ENCODE data around the gene CALHM2.
A peak's percentile ranks its signal among the peaks of the same experiment; 100 is the strongest.

CALHM2 gene

DNA sequence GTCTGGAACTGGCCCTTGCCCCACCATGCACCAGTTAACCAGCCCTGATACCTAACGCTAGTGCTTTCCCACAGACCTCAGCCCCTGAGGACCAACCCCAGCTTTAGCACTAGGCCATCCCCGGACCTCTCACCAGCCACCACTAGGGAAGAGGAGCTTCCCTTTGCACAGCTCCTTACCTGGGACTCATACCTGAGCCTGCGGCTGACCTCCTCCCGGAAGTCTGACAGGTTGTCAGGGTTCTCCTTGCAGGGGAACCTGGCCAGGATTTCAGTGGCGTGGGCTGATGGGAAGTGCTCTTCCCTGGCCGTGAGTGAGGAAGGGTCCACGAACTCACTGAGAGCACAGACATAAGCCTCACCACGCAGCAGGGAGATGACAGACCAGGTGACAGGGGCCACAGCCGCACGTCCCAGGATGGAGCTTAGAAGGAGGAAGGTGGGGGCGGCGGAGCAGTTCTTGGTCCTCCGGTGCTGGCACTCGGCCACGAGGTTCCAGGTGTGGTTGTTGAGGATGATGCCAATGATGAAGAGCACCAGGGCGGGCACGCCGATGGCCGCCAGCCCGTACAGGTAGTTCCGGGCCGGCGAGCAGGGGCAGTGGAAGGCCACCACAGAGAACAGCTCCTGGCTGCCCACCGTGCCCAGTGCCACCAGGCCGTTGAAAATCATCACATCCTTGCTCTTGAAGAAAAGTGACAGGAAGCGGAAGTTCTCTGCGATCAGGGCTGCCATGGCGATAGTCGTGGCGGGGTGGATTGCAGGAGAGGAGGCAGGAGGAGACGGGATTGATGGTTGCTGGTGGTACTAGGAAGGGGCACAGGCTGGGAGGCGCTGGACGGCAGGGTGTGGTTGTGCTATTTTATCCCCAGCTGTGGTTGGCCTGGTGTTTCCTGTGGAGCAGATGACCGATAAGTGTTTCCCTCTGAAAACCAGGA, 2.7 kb downstream of the CALHM2 start:
- peak overlapping the region in 1 of 2 donors; percentile 86 for H3K4me3 ChIP-seq (ENCODE audit: low read length in 2 of 2)
- H3K36me3 ChIP-seq (ENCODE audit: control insufficient read depth in 2 of 2, insufficient read depth in 2 of 2, low read length in 2 of 2): peaks cover 12 to 33% of the 10 kb centered on the region in 2 donors
- no peak overlapping the region for H3K9ac ChIP-seq (ENCODE audit: low read length in 2 of 2)
- H3K4me1 ChIP-seq (ENCODE audit: control insufficient read depth, insufficient read depth, low read length): peaks cover 63% of the 10 kb centered on the region
- H3K9me3 ChIP-seq (ENCODE audit: control insufficient read depth in 2 of 2, low read length in 2 of 2): no peaks in the 10 kb centered on the region
- peak overlapping the region; percentile 18 for H3K27ac ChIP-seq (ENCODE audit: low read length)
- no peaks in the 10 kb centered on the region for H3K27me3 ChIP-seq (ENCODE audit: control insufficient read depth in 1 of 2, insufficient read depth in 2 of 2, low read length in 2 of 2)

DNA sequence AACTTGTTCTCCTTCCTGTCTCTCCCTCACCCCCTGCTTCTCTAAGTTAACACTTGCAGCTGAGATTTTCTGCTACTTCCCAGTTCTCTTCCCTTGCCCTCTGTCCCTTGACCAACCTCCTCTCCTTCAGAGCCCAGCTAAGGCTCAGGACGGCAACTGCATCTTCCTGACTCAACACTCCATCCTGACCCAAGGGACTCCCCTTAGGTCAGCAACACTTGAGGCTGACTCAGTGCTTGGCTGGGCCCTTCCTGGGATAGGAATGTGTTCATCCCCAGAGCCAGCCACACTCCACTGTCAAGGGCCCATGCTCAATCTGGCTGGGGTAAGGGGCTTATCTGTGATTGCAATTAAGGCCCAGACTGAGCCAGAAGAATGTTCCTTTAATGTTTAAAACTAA, 3.4 kb downstream of the CALHM2 start:
- Histone ChIP-seq H3K27me3 (ENCODE audit: control insufficient read depth in 1 of 2, insufficient read depth in 2 of 2, low read length in 2 of 2) (no peaks in the 10 kb centered on the region), H3K4me3 (ENCODE audit: low read length in 2 of 2) (peak overlapping the region in 1 of 2 donors; percentile 86), H3K4me1 (ENCODE audit: control insufficient read depth, insufficient read depth, low read length) (peaks cover 67% of the 10 kb centered on the region), H3K9me3 (ENCODE audit: control insufficient read depth in 2 of 2, low read length in 2 of 2) (no peaks in the 10 kb centered on the region), H3K9ac (ENCODE audit: low read length in 2 of 2) (no peak overlapping the region), H3K27ac (ENCODE audit: low read length) (peak overlapping the region; percentile 18), H3K36me3 (ENCODE audit: control insufficient read depth in 2 of 2, insufficient read depth in 2 of 2, low read length in 2 of 2) (peaks cover 18 to 40% of the 10 kb centered on the region in 2 donors)

DNA sequence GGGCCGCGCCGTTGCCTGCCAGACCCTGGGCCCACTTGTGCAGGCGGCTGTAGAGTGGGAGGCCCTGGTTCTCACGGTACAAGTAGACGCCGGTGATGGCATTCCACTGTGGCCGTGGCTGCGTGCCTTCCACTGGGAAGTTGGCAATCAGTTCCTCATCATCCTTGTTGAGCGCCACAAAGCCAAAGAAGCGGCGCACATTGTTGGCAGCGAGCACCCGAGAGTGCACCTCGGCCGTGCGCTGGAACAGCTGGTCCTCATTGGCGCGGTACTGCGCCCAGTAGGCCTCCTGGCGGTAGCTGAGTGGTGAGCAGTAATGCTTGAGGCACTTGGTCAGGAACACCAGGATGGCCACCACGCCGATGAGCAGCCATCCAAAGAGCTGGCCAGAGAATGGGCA, 5.0 kb downstream of the CALHM2 start:
- H3K9me3 ChIP-seq (ENCODE audit: control insufficient read depth in 2 of 2, low read length in 2 of 2): no peaks in the 10 kb centered on the region
- H3K4me3 ChIP-seq (ENCODE audit: low read length in 2 of 2): no peak overlapping the region
- no peak overlapping the region for H3K9ac ChIP-seq (ENCODE audit: low read length in 2 of 2)
- peaks cover 33 to 49% of the 10 kb centered on the region in 2 donors for H3K36me3 ChIP-seq (ENCODE audit: control insufficient read depth in 2 of 2, insufficient read depth in 2 of 2, low read length in 2 of 2)
- H3K27me3 ChIP-seq (ENCODE audit: control insufficient read depth in 1 of 2, insufficient read depth in 2 of 2, low read length in 2 of 2): no peaks in the 10 kb centered on the region
- no peak overlapping the region for H3K27ac ChIP-seq (ENCODE audit: low read length)
- peaks cover 59% of the 10 kb centered on the region for H3K4me1 ChIP-seq (ENCODE audit: control insufficient read depth, insufficient read depth, low read length)

DNA sequence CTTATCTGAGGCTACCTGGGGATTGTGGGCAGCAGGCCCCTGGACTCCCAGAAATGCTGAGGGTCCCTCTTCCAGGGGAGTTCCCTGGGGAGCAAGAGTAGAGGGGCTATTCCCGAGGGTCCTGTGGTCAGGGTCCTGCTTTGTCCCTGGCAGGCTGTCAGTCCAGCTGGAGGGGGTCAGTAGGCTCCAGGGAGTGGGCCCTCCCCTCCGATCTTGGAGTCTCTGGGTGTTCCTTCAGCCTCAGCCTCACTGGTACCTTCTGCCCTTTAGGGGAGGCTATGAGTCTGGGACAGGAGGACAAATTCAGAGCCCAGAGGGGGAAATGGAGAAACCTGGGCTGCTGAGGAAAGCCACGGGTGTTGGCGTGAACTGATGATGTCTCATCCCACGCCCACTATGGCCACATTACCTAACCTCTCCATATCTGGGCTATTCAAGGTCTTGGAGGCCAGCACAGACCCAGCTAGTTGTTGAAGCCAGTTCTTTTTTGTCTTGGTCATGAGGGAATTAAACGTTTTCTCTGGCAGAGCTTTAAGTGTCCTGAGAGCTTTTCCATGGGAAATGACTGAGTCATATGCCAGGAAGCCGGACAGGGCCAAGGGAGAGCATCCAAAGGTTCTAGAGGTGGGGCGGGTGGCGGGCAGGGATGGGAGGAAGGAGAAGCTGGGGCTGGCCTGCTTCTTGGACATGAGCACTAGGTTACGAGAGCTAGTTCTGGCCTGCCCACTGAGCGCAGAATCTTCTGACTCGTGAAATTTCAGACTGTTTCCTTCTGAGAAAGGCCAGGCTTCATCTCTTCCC, 6.2 kb downstream of the CALHM2 start:
- Histone ChIP-seq H3K27me3 (ENCODE audit: control insufficient read depth in 1 of 2, insufficient read depth in 2 of 2, low read length in 2 of 2) (no peaks in the 10 kb centered on the region), H3K9ac (ENCODE audit: low read length in 2 of 2) (no peak overlapping the region), H3K36me3 (ENCODE audit: control insufficient read depth in 2 of 2, insufficient read depth in 2 of 2, low read length in 2 of 2) (peaks cover 33 to 55% of the 10 kb centered on the region in 2 donors), H3K4me3 (ENCODE audit: low read length in 2 of 2) (no peak overlapping the region), H3K9me3 (ENCODE audit: control insufficient read depth in 2 of 2, low read length in 2 of 2) (no peaks in the 10 kb centered on the region), H3K27ac (ENCODE audit: low read length) (peak overlapping the region; percentile 69), H3K4me1 (ENCODE audit: control insufficient read depth, insufficient read depth, low read length) (peaks cover 49% of the 10 kb centered on the region)

DNA sequence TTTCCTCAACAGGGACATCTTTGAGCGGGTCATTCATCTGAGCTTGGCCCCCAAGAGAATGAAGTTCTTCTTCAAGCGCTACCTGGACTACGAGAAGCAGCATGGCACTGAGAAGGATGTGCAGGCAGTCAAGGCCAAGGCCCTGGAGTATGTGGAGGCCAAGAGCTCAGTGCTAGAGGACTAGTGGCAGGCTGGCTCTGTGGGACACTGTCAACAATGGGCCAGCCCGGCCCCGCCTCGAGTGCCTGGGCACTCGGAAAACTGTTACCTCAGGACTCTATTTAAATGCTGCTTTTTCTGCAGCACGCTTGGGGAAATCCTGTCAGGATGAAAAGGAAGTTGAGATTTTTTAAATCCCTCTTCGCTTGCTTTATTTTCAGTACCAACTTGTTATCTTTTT, 6.8 kb downstream of the CALHM2 start:
- Histone ChIP-seq H3K9ac (ENCODE audit: low read length in 2 of 2) (no peak overlapping the region), H3K4me3 (ENCODE audit: low read length in 2 of 2) (no peak overlapping the region), H3K27me3 (ENCODE audit: control insufficient read depth in 1 of 2, insufficient read depth in 2 of 2, low read length in 2 of 2) (no peaks in the 10 kb centered on the region), H3K4me1 (ENCODE audit: control insufficient read depth, insufficient read depth, low read length) (peaks cover 45% of the 10 kb centered on the region), H3K9me3 (ENCODE audit: control insufficient read depth in 2 of 2, low read length in 2 of 2) (no peaks in the 10 kb centered on the region), H3K27ac (ENCODE audit: low read length) (peak overlapping the region; percentile 69), H3K36me3 (ENCODE audit: control insufficient read depth in 2 of 2, insufficient read depth in 2 of 2, low read length in 2 of 2) (peaks cover 38 to 61% of the 10 kb centered on the region in 2 donors)

DNA sequence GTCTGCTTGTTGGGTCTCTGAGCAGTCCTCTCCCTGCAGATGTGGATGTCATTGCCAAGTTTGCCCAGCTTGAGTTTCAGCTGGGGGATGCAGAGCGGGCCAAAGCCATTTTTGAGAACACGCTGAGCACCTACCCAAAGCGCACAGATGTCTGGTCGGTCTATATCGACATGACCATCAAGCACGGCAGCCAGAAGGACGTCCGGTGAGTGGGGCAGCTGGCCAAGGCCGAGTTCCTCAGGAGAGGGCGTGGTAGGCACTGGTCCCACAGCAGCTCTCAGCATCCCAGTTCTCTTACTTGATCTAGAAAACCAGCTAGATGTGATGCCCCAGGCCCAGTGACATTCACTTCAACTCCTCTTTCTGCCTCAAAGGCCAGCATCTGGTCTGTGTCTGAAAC, 7.7 kb downstream of the CALHM2 start:
- H3K4me1 ChIP-seq (ENCODE audit: control insufficient read depth, insufficient read depth, low read length): peaks cover 36% of the 10 kb centered on the region
- H3K27ac ChIP-seq (ENCODE audit: low read length): no peak overlapping the region
- peaks cover 39 to 65% of the 10 kb centered on the region in 2 donors for H3K36me3 ChIP-seq (ENCODE audit: control insufficient read depth in 2 of 2, insufficient read depth in 2 of 2, low read length in 2 of 2)

DNA sequence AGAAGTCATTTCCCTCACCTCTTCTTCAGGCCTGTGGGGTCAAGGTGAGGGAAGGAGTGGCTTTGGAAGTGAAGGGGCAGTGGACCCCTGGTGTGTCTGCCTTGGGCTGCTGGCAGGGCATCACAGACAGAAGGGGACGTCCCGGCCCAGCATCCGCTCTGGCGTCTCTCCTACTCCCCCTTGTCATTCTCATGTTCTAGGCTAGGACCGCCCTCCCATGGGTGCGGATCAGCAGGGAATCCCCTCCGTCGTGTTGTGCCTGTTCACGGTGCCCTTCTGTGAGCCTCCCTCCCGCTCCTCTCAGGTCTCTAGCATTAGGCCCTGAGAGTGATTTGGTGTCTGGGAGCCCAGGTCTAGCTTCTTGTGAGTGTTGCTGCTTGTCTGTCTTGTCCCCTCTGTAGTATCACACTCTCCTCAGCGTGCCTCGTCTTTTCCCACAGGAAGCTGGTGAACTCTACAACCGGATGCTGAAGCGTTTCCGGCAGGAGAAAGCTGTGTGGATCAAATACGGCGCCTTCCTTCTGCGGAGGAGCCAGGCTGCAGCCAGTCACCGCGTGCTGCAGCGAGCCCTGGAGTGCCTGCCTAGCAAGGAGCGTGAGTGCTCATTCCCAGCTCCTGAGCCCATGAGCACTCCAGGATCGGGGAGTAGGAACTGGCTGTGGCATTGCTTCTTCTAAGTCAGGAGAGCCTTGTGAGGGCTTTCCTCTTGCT, 8.5 kb downstream of the CALHM2 start:
- no peaks in the 10 kb centered on the region for H3K9me3 ChIP-seq (ENCODE audit: control insufficient read depth in 2 of 2, low read length in 2 of 2)
- no peak overlapping the region for H3K27ac ChIP-seq (ENCODE audit: low read length)
- H3K4me1 ChIP-seq (ENCODE audit: control insufficient read depth, insufficient read depth, low read length): peaks cover 30% of the 10 kb centered on the region
- no peaks in the 10 kb centered on the region for H3K27me3 ChIP-seq (ENCODE audit: control insufficient read depth in 1 of 2, insufficient read depth in 2 of 2, low read length in 2 of 2)
- no peak overlapping the region for H3K4me3 ChIP-seq (ENCODE audit: low read length in 2 of 2)
- H3K9ac ChIP-seq (ENCODE audit: low read length in 2 of 2): no peak overlapping the region
- peaks cover 41 to 63% of the 10 kb centered on the region in 2 donors for H3K36me3 ChIP-seq (ENCODE audit: control insufficient read depth in 2 of 2, insufficient read depth in 2 of 2, low read length in 2 of 2)

More for the DNA sequence above, 7.7 kb downstream of the CALHM2 start:
- Histone ChIP-seq H3K9ac (ENCODE audit: low read length in 2 of 2) (no peak overlapping the region), H3K4me3 (ENCODE audit: low read length in 2 of 2) (no peak overlapping the region), H3K27me3 (ENCODE audit: control insufficient read depth in 1 of 2, insufficient read depth in 2 of 2, low read length in 2 of 2) (no peaks in the 10 kb centered on the region), H3K9me3 (ENCODE audit: control insufficient read depth in 2 of 2, low read length in 2 of 2) (no peaks in the 10 kb centered on the region)

DNA sequence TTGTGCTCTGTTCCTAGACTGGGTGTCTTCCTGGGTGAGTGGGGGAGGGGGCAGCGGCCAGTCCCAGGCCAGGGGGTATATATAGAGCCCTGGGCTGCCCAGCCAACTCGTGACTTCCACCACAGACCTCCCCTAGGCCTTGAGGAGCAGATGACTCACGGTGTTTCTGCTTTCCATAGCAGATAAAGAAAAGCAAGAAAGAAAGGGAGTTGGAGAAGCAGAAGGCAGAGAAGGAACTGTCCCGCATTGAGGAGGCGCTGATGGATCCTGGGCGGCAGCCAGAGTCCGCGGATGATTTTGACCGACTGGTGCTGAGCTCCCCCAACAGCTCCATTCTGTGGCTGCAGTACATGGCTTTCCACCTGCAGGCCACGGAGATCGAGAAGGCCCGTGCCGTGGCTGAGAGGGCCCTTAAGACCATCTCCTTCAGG, 10.1 kb downstream of the CALHM2 start:
- Histone ChIP-seq H3K9me3 (ENCODE audit: control insufficient read depth in 2 of 2, low read length in 2 of 2) (no peaks in the 10 kb centered on the region), H3K36me3 (ENCODE audit: control insufficient read depth in 2 of 2, insufficient read depth in 2 of 2, low read length in 2 of 2) (peaks cover 53 to 67% of the 10 kb centered on the region in 2 donors), H3K27me3 (ENCODE audit: control insufficient read depth in 1 of 2, insufficient read depth in 2 of 2, low read length in 2 of 2) (no peaks in the 10 kb centered on the region), H3K4me1 (ENCODE audit: control insufficient read depth, insufficient read depth, low read length) (peaks cover 21% of the 10 kb centered on the region), H3K4me3 (ENCODE audit: low read length in 2 of 2) (no peak overlapping the region), H3K27ac (ENCODE audit: low read length) (no peak overlapping the region), H3K9ac (ENCODE audit: low read length in 2 of 2) (no peak overlapping the region)

DNA sequence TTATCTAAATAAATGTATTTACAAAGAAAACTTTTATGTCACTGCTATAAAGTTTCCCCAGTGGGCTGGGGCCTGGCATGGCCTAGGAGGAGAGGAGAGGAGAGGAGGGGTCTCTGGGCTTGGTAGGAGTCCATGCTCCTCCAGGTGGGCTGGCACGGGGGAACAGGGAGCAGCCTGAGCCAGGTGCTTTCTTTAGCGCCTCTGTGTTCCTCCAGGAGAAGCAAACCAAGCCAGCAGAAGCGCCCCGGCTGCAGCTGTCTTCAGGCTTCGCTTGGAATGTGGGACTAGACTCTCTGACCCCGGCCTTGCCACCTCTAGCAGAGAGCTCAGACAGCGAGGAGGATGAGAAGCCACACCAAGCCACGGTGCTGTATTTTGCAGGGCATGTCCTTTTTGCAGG, 10.6 kb downstream of the CALHM2 start:
- no peak overlapping the region for H3K4me3 ChIP-seq (ENCODE audit: low read length in 2 of 2)
- H3K9ac ChIP-seq (ENCODE audit: low read length in 2 of 2): no peak overlapping the region
- H3K36me3 ChIP-seq (ENCODE audit: control insufficient read depth in 2 of 2, insufficient read depth in 2 of 2, low read length in 2 of 2): peaks cover 57 to 69% of the 10 kb centered on the region in 2 donors
- no peaks in the 10 kb centered on the region for H3K27me3 ChIP-seq (ENCODE audit: control insufficient read depth in 1 of 2, insufficient read depth in 2 of 2, low read length in 2 of 2)
- no peaks in the 10 kb centered on the region for H3K9me3 ChIP-seq (ENCODE audit: control insufficient read depth in 2 of 2, low read length in 2 of 2)
- H3K4me1 ChIP-seq (ENCODE audit: control insufficient read depth, insufficient read depth, low read length): peaks cover 17% of the 10 kb centered on the region
- H3K27ac ChIP-seq (ENCODE audit: low read length): no peak overlapping the region

DNA sequence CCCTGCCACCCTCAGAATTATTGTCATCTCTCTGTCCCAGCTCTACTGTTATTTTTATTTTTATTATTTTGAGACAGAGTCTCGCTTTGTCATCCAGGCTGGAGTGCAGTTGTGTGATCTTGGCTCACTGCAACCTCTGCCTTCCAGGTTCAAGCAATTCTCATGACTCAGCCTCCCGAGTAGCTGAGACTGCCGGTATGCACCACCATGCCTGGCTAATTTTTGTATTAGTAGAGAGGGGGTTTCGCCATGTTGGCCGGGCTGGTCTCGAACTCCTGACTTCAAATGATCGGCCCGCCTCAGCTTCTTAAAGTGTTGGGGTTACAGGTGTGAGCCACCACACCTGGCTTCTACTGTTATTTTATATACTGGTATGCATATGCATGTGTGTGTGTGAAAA, 11.0 kb downstream of the CALHM2 start:
- Histone ChIP-seq H3K27ac (ENCODE audit: low read length) (no peak overlapping the region), H3K27me3 (ENCODE audit: control insufficient read depth in 1 of 2, insufficient read depth in 2 of 2, low read length in 2 of 2) (no peaks in the 10 kb centered on the region), H3K9ac (ENCODE audit: low read length in 2 of 2) (no peak overlapping the region), H3K4me1 (ENCODE audit: control insufficient read depth, insufficient read depth, low read length) (peaks cover 15% of the 10 kb centered on the region), H3K4me3 (ENCODE audit: low read length in 2 of 2) (no peak overlapping the region), H3K36me3 (ENCODE audit: control insufficient read depth in 2 of 2, insufficient read depth in 2 of 2, low read length in 2 of 2) (peaks cover 61 to 71% of the 10 kb centered on the region in 2 donors), H3K9me3 (ENCODE audit: control insufficient read depth in 2 of 2, low read length in 2 of 2) (no peaks in the 10 kb centered on the region)

Data from stomach smooth muscle (tissue), 2 donors.